Astrocyte (in vitro differentiated cells and primary cell): Measurements from ENCODE around the gene DUSP5. TPM values are rescaled to one million over a fixed set of nuclear protein-coding genes. Genes with fewer than 3 reads are reported as not detected.

Source experiments
- DNase-seq: peaks from one replicate; pipeline ENCODE4 v3.0.0-alpha.2; 2010; ENCODE audit warnings: low read depth
- FAIRE-seq: peaks from 2 replicates; lab custom pipeline; 2011; peaks lifted over from hg19 to GRCh38; lab: Jason Lieb, UNC
- H2AFZ ChIP-seq: 2 replicates; pipeline ENCODE4 v1.6.0; 2012; ENCODE audit warnings: low read depth, low read length, inconsistent platforms
- H3K27ac ChIP-seq: 2 replicates; pipeline ENCODE4 v1.5.1; 2011; ENCODE audit warnings: low read depth, low read length, inconsistent platforms
- H3K27me3 ChIP-seq: 2 replicates; pipeline ENCODE4 v1.6.0; 2011; ENCODE audit warnings: low read length, inconsistent platforms; ENCODE audit not compliant: insufficient read depth
- H3K36me3 ChIP-seq: 2 replicates; pipeline ENCODE4 v1.5.1; 2011; ENCODE audit warnings: low read length, inconsistent platforms; ENCODE audit not compliant: insufficient read depth
- H3K4me1 ChIP-seq: 2 replicates; pipeline ENCODE4 v1.5.1; 2011; ENCODE audit warnings: low read length, inconsistent platforms; ENCODE audit not compliant: insufficient read depth
- H3K4me2 ChIP-seq: 2 replicates; pipeline ENCODE4 v1.6.0; 2012; ENCODE audit warnings: low read length, inconsistent platforms
- H3K4me3 ChIP-seq: 2 replicates; pipeline ENCODE4 v1.5.1; 2011; ENCODE audit warnings: low read depth, mild to moderate bottlenecking, low read length, inconsistent platforms; ENCODE audit not compliant: insufficient read depth
- H3K79me2 ChIP-seq: 2 replicates; pipeline ENCODE4 v1.6.0; 2012; ENCODE audit warnings: mild to moderate bottlenecking, low read length, inconsistent platforms; ENCODE audit not compliant: insufficient read depth
- H3K9ac ChIP-seq: 2 replicates; pipeline ENCODE4 v1.6.0; 2012; ENCODE audit warnings: mild to moderate bottlenecking, low read length, inconsistent platforms
- H3K9me3 ChIP-seq: 2 replicates; pipeline ENCODE4 v1.5.1; 2012; ENCODE audit warnings: low read depth, mild to moderate bottlenecking, low read length, inconsistent platforms; ENCODE audit not compliant: insufficient read depth
- H4K20me1 ChIP-seq: 2 replicates; pipeline ENCODE4 v1.6.0; 2012; ENCODE audit warnings: low read length, inconsistent platforms; ENCODE audit not compliant: insufficient read depth
- H3K27ac Mint-ChIP-seq: one replicate; pipeline ENCODE4 v1.8.0; 2021; ENCODE audit warnings: mild to moderate bottlenecking, mixed read lengths; ENCODE audit not compliant: unreplicated experiment
- H3K27me3 Mint-ChIP-seq: one replicate; pipeline ENCODE4 v1.8.0; 2021; ENCODE audit warnings: low read depth, mixed read lengths; ENCODE audit not compliant: unreplicated experiment
- H3K36me3 Mint-ChIP-seq: one replicate; pipeline ENCODE4 v1.8.0; 2021; ENCODE audit warnings: low read depth, mixed read lengths; ENCODE audit not compliant: unreplicated experiment
- H3K4me1 Mint-ChIP-seq: one replicate; pipeline ENCODE4 v1.8.0; 2021; ENCODE audit warnings: low read depth, mixed read lengths; ENCODE audit not compliant: unreplicated experiment
- H3K4me3 Mint-ChIP-seq: one replicate; pipeline ENCODE4 v1.8.0; 2021; ENCODE audit warnings: mild to moderate bottlenecking, moderate library complexity, mixed read lengths; ENCODE audit not compliant: unreplicated experiment
- H3K9me3 Mint-ChIP-seq: one replicate; pipeline ENCODE4 v1.8.0; 2021; ENCODE audit warnings: mild to moderate bottlenecking, mixed read lengths; ENCODE audit not compliant: unreplicated experiment
- EZH2 ChIP-seq: IDR thresholded peaks from 2 replicates; pipeline ENCODE4 v1.6.1; 2012; ENCODE audit warnings: mild to moderate bottlenecking, low read length, inconsistent platforms; ENCODE audit not compliant: insufficient read depth
- total RNA-seq: library from RNA; stranded (reverse); gene quantifications from 2 replicates; pipeline ENCODE4 v1.2.1, GENCODE V29; 2021
- TF ChIP-seq, protein P1 (sequence below): IDR thresholded peaks from 2 replicates; pipeline ENCODE4 v1.5.1; 2011; ENCODE audit warnings: low read depth, mild to moderate bottlenecking, inconsistent platforms, low read length, moderate library complexity; ENCODE audit not compliant: insufficient read depth

Gene DUSP5
- total RNA-seq, 1 donor from 2014 or later = 36.4 TPM

DNA sequence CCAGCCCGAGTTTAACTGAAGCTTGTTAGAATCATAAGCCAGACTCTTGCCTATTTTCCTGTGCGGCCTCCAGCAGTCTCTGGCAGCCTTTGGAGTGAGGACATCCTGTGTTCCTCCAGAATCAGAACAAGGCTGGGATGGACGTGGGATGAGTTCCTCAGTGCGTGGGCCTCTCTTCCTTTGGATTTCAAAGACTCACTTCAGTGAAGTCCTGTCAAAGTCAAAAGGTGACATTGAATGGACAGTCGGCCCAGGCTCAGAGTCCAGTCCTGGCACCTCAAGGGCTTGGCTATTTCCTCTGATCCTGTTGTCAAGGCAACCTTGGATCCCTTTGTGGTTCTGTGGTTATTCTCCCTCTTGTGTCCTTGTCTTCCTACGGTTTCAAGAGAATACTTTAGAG lies 48.4 kb downstream of the DUSP5 start:
- peaks cover 5% of the 10 kb centered on the region for H3K27me3 ChIP-seq

DNA sequence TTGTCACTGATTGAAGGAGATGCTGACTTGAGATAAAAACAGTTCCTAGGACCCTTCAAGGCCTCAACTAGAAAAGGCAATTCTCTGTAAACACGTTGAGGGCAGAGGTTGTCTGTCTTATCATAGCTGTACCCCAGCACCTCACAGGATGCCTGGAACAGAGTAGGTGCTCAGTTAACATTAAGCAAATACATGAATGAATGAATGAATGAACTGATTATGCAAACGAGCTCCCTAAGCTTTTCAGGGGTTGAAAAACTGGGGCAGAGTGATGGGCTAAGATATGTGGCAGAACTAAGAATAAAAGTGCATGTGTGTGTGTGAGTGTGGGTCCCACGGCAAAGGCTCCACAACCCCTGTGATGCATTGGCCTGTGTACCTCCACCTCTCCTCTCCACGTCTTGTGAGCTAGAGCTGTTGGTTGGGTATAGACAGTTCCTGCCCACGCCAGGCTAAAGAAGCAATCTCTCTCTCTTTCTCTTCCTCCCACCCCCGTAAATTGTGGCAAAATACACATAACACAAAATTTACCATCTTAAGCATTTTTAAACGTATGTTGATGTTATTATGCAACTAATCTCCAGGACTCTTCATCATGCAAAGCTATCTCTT lies 48.9 kb downstream of the DUSP5 start:
- H3K9me3 ChIP-seq = no peaks in the 10 kb centered on the region
- no peak overlapping the region for H3K27ac ChIP-seq
- no peak overlapping the region for H3K4me3 ChIP-seq
- no peak for DNase-seq
- Mint-ChIP-seq H3K27me3 (no peaks in the 10 kb centered on the region), H3K9me3 (no peaks in the 10 kb centered on the region), H3K27ac (no peak overlapping the region), H3K4me3 (no peak overlapping the region), H3K4me1 (peaks cover 23% of the 10 kb centered on the region), H3K36me3 (no peaks in the 10 kb centered on the region)
- no peak for FAIRE-seq
- no peak for TF ChIP-seq EZH2
- TF ChIP-seq, protein P1, sequence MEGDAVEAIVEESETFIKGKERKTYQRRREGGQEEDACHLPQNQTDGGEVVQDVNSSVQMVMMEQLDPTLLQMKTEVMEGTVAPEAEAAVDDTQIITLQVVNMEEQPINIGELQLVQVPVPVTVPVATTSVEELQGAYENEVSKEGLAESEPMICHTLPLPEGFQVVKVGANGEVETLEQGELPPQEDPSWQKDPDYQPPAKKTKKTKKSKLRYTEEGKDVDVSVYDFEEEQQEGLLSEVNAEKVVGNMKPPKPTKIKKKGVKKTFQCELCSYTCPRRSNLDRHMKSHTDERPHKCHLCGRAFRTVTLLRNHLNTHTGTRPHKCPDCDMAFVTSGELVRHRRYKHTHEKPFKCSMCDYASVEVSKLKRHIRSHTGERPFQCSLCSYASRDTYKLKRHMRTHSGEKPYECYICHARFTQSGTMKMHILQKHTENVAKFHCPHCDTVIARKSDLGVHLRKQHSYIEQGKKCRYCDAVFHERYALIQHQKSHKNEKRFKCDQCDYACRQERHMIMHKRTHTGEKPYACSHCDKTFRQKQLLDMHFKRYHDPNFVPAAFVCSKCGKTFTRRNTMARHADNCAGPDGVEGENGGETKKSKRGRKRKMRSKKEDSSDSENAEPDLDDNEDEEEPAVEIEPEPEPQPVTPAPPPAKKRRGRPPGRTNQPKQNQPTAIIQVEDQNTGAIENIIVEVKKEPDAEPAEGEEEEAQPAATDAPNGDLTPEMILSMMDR = no peak
- H3K36me3 ChIP-seq = no peaks in the 10 kb centered on the region
- no peaks in the 10 kb centered on the region for H3K4me1 ChIP-seq
- H3K4me2 ChIP-seq = peak overlapping the region; percentile 13
- H4K20me1 ChIP-seq = no peaks in the 10 kb centered on the region
- H2AFZ ChIP-seq = no peak overlapping the region
- no peak overlapping the region for H3K9ac ChIP-seq
- peaks cover 5% of the 10 kb centered on the region for H3K27me3 ChIP-seq
- no peaks in the 10 kb centered on the region for H3K79me2 ChIP-seq

More for the DNA sequence above, 48.4 kb downstream of the DUSP5 start:
- H3K4me1 ChIP-seq = no peaks in the 10 kb centered on the region
- no peak overlapping the region for H2AFZ ChIP-seq
- no peak for FAIRE-seq
- peak; percentile 36 for DNase-seq
- no peak overlapping the region for H3K4me2 ChIP-seq
- no peak overlapping the region for H3K4me3 ChIP-seq
- H3K27me3 Mint-ChIP-seq = no peaks in the 10 kb centered on the region
- H3K9me3 Mint-ChIP-seq = no peaks in the 10 kb centered on the region
- no peaks in the 10 kb centered on the region for H3K36me3 Mint-ChIP-seq
- H3K36me3 ChIP-seq = no peaks in the 10 kb centered on the region
- H3K27ac ChIP-seq = no peak overlapping the region
- TF ChIP-seq, protein P1 = no peak
- no peak for TF ChIP-seq EZH2
- H3K4me3 Mint-ChIP-seq = no peak overlapping the region
- peaks cover 23% of the 10 kb centered on the region for H3K4me1 Mint-ChIP-seq
- H4K20me1 ChIP-seq = no peaks in the 10 kb centered on the region
- H3K27ac Mint-ChIP-seq = peak overlapping the region; percentile 34
- H3K9me3 ChIP-seq = no peaks in the 10 kb centered on the region
- no peaks in the 10 kb centered on the region for H3K79me2 ChIP-seq
- no peak overlapping the region for H3K9ac ChIP-seq

DNA sequence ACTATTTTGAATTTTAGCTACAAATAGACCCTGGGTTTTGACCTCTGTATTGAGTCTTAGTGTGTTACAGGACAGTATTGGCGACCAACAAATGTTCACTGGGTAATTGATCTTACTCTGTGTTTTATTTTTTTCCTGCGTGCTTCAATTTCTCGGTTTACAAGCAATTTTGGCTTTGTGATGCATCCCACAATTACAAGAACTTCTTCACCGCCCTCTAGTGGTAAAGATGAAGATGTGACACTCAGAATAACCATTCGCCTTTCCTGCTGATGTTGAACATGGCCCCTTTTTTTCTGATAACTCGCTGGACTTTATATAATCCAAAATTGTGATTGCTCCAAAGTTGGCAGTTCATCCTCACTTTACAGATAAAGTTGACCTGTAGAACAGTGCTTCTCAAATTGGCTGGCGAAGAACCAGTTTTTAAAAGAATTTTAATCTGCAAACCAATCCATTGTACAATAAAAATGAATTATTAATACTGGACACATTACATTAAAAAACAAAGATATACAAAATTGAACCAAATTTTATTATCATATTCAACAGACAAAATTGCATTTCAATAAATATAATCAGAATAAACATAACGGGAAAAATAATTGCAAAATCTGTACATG lies 49.5 kb downstream of the DUSP5 start:
- H3K9me3 Mint-ChIP-seq = no peaks in the 10 kb centered on the region
- H3K27me3 Mint-ChIP-seq = no peaks in the 10 kb centered on the region
- peak; percentile 45 for DNase-seq
- Histone ChIP-seq H3K27me3 (peaks cover 5% of the 10 kb centered on the region), H3K4me1 (no peaks in the 10 kb centered on the region), H3K4me3 (no peak overlapping the region), H3K4me2 (peak overlapping the region; percentile 13), H3K9ac (no peak overlapping the region), H3K36me3 (no peaks in the 10 kb centered on the region), H4K20me1 (no peaks in the 10 kb centered on the region), H2AFZ (no peak overlapping the region), H3K27ac (no peak overlapping the region), H3K9me3 (no peaks in the 10 kb centered on the region), H3K79me2 (no peaks in the 10 kb centered on the region)
- no peak overlapping the region for H3K4me3 Mint-ChIP-seq
- H3K36me3 Mint-ChIP-seq = no peaks in the 10 kb centered on the region
- no peak overlapping the region for H3K27ac Mint-ChIP-seq
- no peak for TF ChIP-seq EZH2
- TF ChIP-seq, protein P1 = peak; percentile 94
- peak; percentile 88 for FAIRE-seq
- H3K4me1 Mint-ChIP-seq = peaks cover 23% of the 10 kb centered on the region
